HCT116 (cell line): ENCODE measurements around the gene SWAP70. TPM values are rescaled to one million over a fixed set of nuclear protein-coding genes. Genes with fewer than 3 reads are reported as not detected.

Experiments
- ATAC-seq: fragments of 200-7000 bp; cut with Tn5 transposase; 2 replicates; pipeline ENCODE4 v1.9.1; 2020; ENCODE audit warnings: mild to moderate bottlenecking, moderate library complexity
- BruUV-seq: library from RNA; stranded (reverse); fragments of 400-500 nt; replicated peaks from 2 replicates; lab custom pipeline; 2021; lab: Mats Ljungman, UMichigan
- CTCF ChIA-PET: fragments of 300-600 bp; sonication (Branson Sonifier 250); formaldehyde crosslinking; loops from one replicate; lab custom pipeline; 2021; ENCODE audit warnings: antibody characterized with exemption; lab: Charles Lee
- POLR2A ChIA-PET: fragments of 300-600, 350-600 bp; sonication (Branson Sonifier 250); formaldehyde crosslinking; loops from one replicate; lab custom pipeline; 2021; ENCODE audit warnings: antibody characterized with exemption; lab: Charles Lee
- RAD21 ChIA-PET, 2 experiments: fragments of 300-600 bp; sonication (Branson Sonifier 250); formaldehyde crosslinking; loops; one replicate each; lab custom pipeline; 2023; ENCODE audit warnings: low total read pairs in 2 of 2; ENCODE audit not compliant: uncharacterized antibody in 2 of 2, unreplicated experiment in 2 of 2, low non-redundant PET in 1 of 2; lab: Charles Lee
- DNase-seq: peaks from one replicate; pipeline ENCODE4 v3.0.0-alpha.2; 2010; ENCODE audit warnings: low read depth, low spot score
- H2AFZ ChIP-seq: fragments of 200-600 bp; shearing (Covaris generic), sonication (generic); 2 replicates; pipeline ENCODE4 v1.6.1; 2017; ENCODE audit warnings: low read depth, mixed run types, mixed read lengths, antibody characterized with exemption, low read length; ENCODE audit not compliant: poor library complexity, severe bottlenecking
- H3K27ac ChIP-seq: 2 replicates; pipeline ENCODE4 v1.5.1; 2012; ENCODE audit warnings: low read depth, low read length
- H3K27me3 ChIP-seq: fragments of 200-600 bp; sonication (generic); 2 replicates; pipeline ENCODE4 v1.6.1; 2016; ENCODE audit warnings: mixed run types, low read length, mixed read lengths; ENCODE audit not compliant: insufficient read depth
- H3K36me3 ChIP-seq, 2 experiments: fragments of 200-500 bp in 1 of 2; fragments of 200-600 bp in 1 of 2; sonication (Bioruptor generic) in 1 of 2; sonication (generic) in 1 of 2; 2 replicates each; pipeline versions ENCODE4 v1.5.1 to v1.6.1; 2014 to 2016; ENCODE audit warnings: low read length in 2 of 2, inconsistent platforms in 1 of 2, mixed read lengths in 1 of 2, mixed run types in 1 of 2; ENCODE audit not compliant: insufficient read depth in 2 of 2, control insufficient read depth in 1 of 2
- H3K4me1 ChIP-seq, 2 experiments: fragments of 200-600 bp in 1 of 2; sonication (generic) in 1 of 2; 2 replicates each; pipeline versions ENCODE4 v1.5.1 to v1.6.1; 2012 to 2017; ENCODE audit warnings: low read length in 2 of 2, inconsistent platforms in 1 of 2, mild to moderate bottlenecking in 1 of 2, mixed read lengths in 1 of 2, mixed run types in 1 of 2, moderate library complexity in 1 of 2; ENCODE audit not compliant: insufficient read depth in 2 of 2, control insufficient read depth in 1 of 2
- H3K4me2 ChIP-seq: fragments of 200-600 bp; sonication (generic); 2 replicates; pipeline ENCODE4 v1.6.1; 2017; ENCODE audit warnings: mixed run types, low read length, mixed read lengths
- H3K4me3 ChIP-seq, 2 experiments: fragments of 200-600 bp in 1 of 2; sonication (generic) in 1 of 2; replicated peaks in 1 of 2; 2 replicates each; pipeline ENCODE4 v1.5.1; 2011 to 2016; ENCODE audit warnings: low read length in 2 of 2, control low read depth in 1 of 2, low read depth in 1 of 2, mild to moderate bottlenecking in 1 of 2, mixed read lengths in 1 of 2, mixed run types in 1 of 2
- H3K79me2 ChIP-seq: fragments of 200-600 bp; sonication (generic); 2 replicates; pipeline ENCODE4 v1.6.1; 2017; ENCODE audit warnings: mild to moderate bottlenecking, mixed run types, low read length, moderate library complexity, mixed read lengths; ENCODE audit not compliant: insufficient read depth
- H3K9ac ChIP-seq: fragments of 200-600 bp; sonication (generic); 2 replicates; pipeline ENCODE4 v1.6.1; 2016; ENCODE audit warnings: low read length, mixed read lengths
- H3K9me2 ChIP-seq: fragments of 200-600 bp; sonication (generic), shearing (Covaris generic); 2 replicates; pipeline ENCODE4 v1.6.1; 2017; ENCODE audit warnings: mixed run types, mild to moderate bottlenecking, moderate library complexity; ENCODE audit not compliant: insufficient read depth
- H3K9me3 ChIP-seq, 2 experiments: fragments of 200-500 bp in 1 of 2; fragments of 200-600 bp in 1 of 2; sonication (Bioruptor generic) in 1 of 2; sonication (generic) in 1 of 2; 2 replicates each; pipeline ENCODE4 v1.6.1; 2014 to 2017; ENCODE audit warnings: low read length in 2 of 2, mixed read lengths in 2 of 2, inconsistent platforms in 1 of 2, low read depth in 1 of 2, mild to moderate bottlenecking in 1 of 2, mixed run types in 1 of 2, moderate library complexity in 1 of 2; ENCODE audit not compliant: control insufficient read depth in 1 of 2, insufficient read depth in 1 of 2
- H4K20me1 ChIP-seq: fragments of 200-600 bp; sonication (generic), shearing (Covaris generic); 2 replicates; pipeline ENCODE4 v1.6.1; 2017; ENCODE audit warnings: mixed run types, mild to moderate bottlenecking, moderate library complexity; ENCODE audit not compliant: insufficient read depth
- CBX3 ChIP-seq: IDR thresholded peaks from 2 replicates; pipeline ENCODE4 v1.6.1; 2012; ENCODE audit warnings: low read depth
- EGR1 ChIP-seq: IDR thresholded peaks from 2 replicates; pipeline ENCODE4 v1.6.1; 2012; ENCODE audit warnings: low read depth
- ELF1 ChIP-seq: IDR thresholded peaks from 2 replicates; pipeline ENCODE4 v1.6.1; 2012; ENCODE audit warnings: low read depth, borderline replicate concordance
- EZH2phosphoT487 ChIP-seq: fragments of 200-600 bp; IDR thresholded peaks from 2 replicates; pipeline ENCODE4 v1.6.1; 2018; ENCODE audit warnings: antibody characterized with exemption, borderline replicate concordance
- RAD21 ChIP-seq: IDR thresholded peaks from 2 replicates; pipeline ENCODE4 v1.6.1; 2012; ENCODE audit warnings: low read depth, mild to moderate bottlenecking
- SIN3A ChIP-seq: IDR thresholded peaks from 2 replicates; pipeline ENCODE4 v1.6.1; 2012; ENCODE audit warnings: low read depth
- TCF7L2 ChIP-seq: IDR thresholded peaks from 2 replicates; pipeline ENCODE4 v1.7.0; 2011; ENCODE audit warnings: borderline replicate concordance, inconsistent platforms; ENCODE audit not compliant: insufficient read depth, insufficient read length; ENCODE audit errors: extremely low read depth
- ZNF274 ChIP-seq: fragments of 200-500 bp; sonication (Bioruptor generic); IDR thresholded peaks from 2 replicates; pipeline ENCODE4 v1.6.1; 2014; ENCODE audit warnings: mild to moderate bottlenecking, low read depth, low read length, inconsistent platforms
- intact Hi-C: fragments of 100-400 bp; cut with micrococcal nuclease; formaldehyde crosslinking; loops from 2 replicates; pipeline ENCODE4 v1.10.0; 2022
- total RNA-seq: library from RNA; stranded (reverse); gene quantifications from one replicate; pipeline ENCODE4 v1.2.1, GENCODE V29; 2021; ENCODE audit not compliant: unreplicated experiment
- TF ChIP-seq, protein P1 (sequence below): IDR thresholded peaks from 2 replicates; pipeline ENCODE4 v1.6.1; 2012

The SWAP70 gene
- total RNA-seq, 1 experiment from 2014 or later = 20.6 TPM

DNA sequence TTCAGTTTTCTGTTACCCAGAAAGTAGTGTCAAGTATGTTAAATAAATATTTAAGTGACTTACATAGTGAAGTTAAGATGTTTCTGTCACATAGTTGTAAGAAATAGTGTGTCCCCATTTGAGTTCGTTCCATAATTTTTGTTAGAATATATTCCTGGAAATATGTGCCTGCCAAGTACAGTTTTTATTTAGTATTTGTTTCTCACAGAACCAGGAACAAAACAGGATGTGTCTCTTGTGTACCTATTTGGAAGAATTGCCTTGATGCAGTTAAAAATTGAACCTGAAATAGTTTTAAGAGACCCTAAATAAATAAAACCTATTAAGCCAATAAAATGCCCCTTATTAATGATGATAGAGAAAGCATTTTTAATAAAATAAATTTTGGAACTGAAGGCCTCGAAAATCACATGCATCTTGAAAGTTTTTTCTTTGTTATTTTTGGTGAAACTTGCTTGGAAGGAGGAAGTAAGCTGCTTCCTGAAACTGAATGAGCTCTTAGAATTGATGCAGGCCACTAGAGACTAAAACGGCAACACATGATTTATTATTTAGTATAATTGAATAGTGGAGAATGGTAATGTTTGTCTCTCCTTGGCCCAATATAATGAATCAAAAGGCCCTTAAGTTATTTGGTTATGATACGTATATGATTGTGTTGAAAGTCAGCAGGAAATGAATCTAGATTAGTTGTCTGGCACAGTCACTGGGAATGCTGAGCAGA, 55.9 kb downstream of the SWAP70 start:
- Histone ChIP-seq H3K4me2 (no peak overlapping the region), H4K20me1 (no peaks in the 10 kb centered on the region), H3K27ac (no peak overlapping the region), H2AFZ (no peak overlapping the region), H3K27me3 (no peaks in the 10 kb centered on the region), H3K9ac (no peak overlapping the region), H3K9me3 (no peaks in the 10 kb centered on the region), H3K4me1 (no peaks in the 10 kb centered on the region; a peak in 1 of 4 replicates), H3K9me2 (no peaks in the 10 kb centered on the region), H3K4me3 (no peak overlapping the region), H3K36me3 (no peaks in the 10 kb centered on the region), H3K79me2 (no peaks in the 10 kb centered on the region)
- intact Hi-C loops = no loop called here
- ChIA-PET RAD21 (no interaction called here), POLR2A (no interaction called here), CTCF (no interaction called here)
- DNase-seq (no peak), ATAC-seq (no peak)
- BruUV-seq = no TSS peak
- TF ChIP-seq CBX3 = no peak
- TF ChIP-seq EZH2phosphoT487 = no peak
- no peak for TF ChIP-seq RAD21
- TF ChIP-seq TCF7L2 = no peak
- TF ChIP-seq ZNF274 = no peak
- TF ChIP-seq SIN3A = no peak

DNA sequence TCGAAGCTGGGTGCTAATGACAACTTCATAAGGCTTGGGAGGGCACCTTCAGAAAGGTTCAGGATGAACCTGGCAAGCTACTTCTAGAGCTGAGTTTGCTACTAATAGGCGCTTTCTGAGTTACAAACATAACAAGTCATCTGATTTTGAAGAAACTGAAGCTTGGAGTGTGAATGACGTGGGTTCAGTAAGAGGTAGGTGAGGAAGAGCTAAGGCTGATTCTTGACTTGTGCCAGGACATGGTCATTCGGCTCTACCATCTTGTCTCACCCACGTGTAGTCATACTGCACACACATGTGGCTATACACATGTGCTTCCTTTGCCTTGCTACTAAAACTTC, 56.4 kb downstream of the SWAP70 start:
- no peak overlapping the region for H3K4me2 ChIP-seq
- intact Hi-C loops = no loop called here
- H3K9me2 ChIP-seq = no peaks in the 10 kb centered on the region
- no peaks in the 10 kb centered on the region for H3K27me3 ChIP-seq
- no peak overlapping the region for H3K27ac ChIP-seq
- ATAC-seq = no peak
- no peaks in the 10 kb centered on the region for H4K20me1 ChIP-seq
- no TSS peak for BruUV-seq
- H3K4me3 ChIP-seq = no peak overlapping the region
- no peak overlapping the region for H3K9ac ChIP-seq
- CTCF ChIA-PET = no interaction called here
- H3K9me3 ChIP-seq = no peaks in the 10 kb centered on the region
- no peak for DNase-seq
- no peaks in the 10 kb centered on the region; a peak in 1 of 4 replicates for H3K4me1 ChIP-seq
- RAD21 ChIA-PET = no interaction called here
- POLR2A ChIA-PET = no interaction called here
- no peaks in the 10 kb centered on the region for H3K36me3 ChIP-seq
- TF ChIP-seq, protein P1, sequence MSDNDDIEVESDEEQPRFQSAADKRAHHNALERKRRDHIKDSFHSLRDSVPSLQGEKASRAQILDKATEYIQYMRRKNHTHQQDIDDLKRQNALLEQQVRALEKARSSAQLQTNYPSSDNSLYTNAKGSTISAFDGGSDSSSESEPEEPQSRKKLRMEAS = no peak
- TF ChIP-seq ELF1 = no peak
- no peak for TF ChIP-seq ZNF274
- TF ChIP-seq EGR1 = no peak
- no peak for TF ChIP-seq EZH2phosphoT487
- TF ChIP-seq, all 23 proteins: peak for 0
- H3K79me2 ChIP-seq = no peaks in the 10 kb centered on the region
- no peak overlapping the region for H2AFZ ChIP-seq
